Measurements from ENCODE around the gene KIF1A. TPM values are rescaled to one million over a fixed set of nuclear protein-coding genes. Genes with fewer than 3 reads are reported as not detected.

KIF1A gene
- total and polyA plus RNA-seq, 10 of the 15 experiments (the other 5 are each of a cell fraction or from before 2014, with no cell fraction given): 0.04 to 0.95 (median 0.06) TPM; not detected in 5

DNA sequence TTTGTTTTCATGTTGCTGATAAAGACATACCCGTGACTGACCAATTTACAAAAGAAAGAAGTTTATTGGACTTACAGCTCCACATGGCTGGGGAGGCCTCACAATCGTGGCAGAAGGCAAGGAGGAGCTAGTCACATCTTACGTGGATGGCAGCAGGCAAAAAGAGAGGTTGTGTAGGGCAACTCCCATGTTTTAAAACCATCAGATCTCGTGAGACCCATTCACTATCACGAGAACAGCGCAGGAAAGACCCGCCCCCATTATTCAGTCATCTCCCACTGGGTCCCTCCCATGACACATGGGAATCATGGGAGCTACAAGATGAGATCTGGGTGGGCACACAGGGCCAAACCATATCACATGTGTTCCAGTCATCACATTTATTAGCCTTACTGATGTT lies 111.6 kb downstream of the KIF1A start:
- in situ Hi-C loops (cut with MboI) (no loop called here), intact Hi-C loops (cut with micrococcal nuclease; ENCODE audit: unreplicated experiment) (loop anchor here (10.0 kb wide), 1 partner anchor 194 kb away; no protein-coding TSS in a partner anchor)
- Histone ChIP-seq H3K4me1 (ENCODE audit: control insufficient read depth, insufficient read depth, low read length) (no peaks in the 10 kb centered on the region), H3K9me3 (replicated peaks; ENCODE audit: control insufficient read depth, insufficient read depth, low read length) (no peaks in the 10 kb centered on the region), H3K79me2 (ENCODE audit: control insufficient read depth, insufficient read depth, low read length) (no peaks in the 10 kb centered on the region), H3K27me3 (replicated peaks in 1 of 2; ENCODE audit: control insufficient read depth in 2 of 2, insufficient read depth in 2 of 2, low read length in 1 of 2) (peaks cover 0 to 2% of the 10 kb centered on the region in 2 experiments; a peak in 2 of 4 replicates), H3K27ac (ENCODE audit: control insufficient read depth, insufficient read depth) (no peak overlapping the region), H4K20me1 (ENCODE audit: control insufficient read depth, insufficient read depth) (no peaks in the 10 kb centered on the region), H3K4me3 (no peak overlapping the region), H2AFZ (ENCODE audit: control insufficient read depth, low read depth, low read length) (no peak overlapping the region), H3K4me2 (ENCODE audit: control insufficient read depth, insufficient read depth) (no peak overlapping the region), H3K36me3 (ENCODE audit: control insufficient read depth in 2 of 2, insufficient read depth in 2 of 2, low read length in 1 of 2) (no peaks in the 10 kb centered on the region), H3K9ac (ENCODE audit: control insufficient read depth, insufficient read depth, low read length) (no peak overlapping the region)
- ChIA-PET CTCF (interaction anchor here (2.7 kb wide), 1 partner anchor 194 kb away, joined by 11 read pairs; no protein-coding TSS in a partner anchor), POLR2A (no interaction called here), RAD21 (ENCODE audit: unreplicated experiment) (no interaction called here), SMC1A (ENCODE audit: uncharacterized antibody, unreplicated experiment) (no interaction called here)
- DNase-seq (ENCODE audit: low read depth, low spot score): no peak
- TF ChIP-seq ZNF384 (IDR thresholded peaks at IDR 0.05; ENCODE audit: borderline replicate concordance, low read depth, low read length): no peak
- TF ChIP-seq, protein P1, sequence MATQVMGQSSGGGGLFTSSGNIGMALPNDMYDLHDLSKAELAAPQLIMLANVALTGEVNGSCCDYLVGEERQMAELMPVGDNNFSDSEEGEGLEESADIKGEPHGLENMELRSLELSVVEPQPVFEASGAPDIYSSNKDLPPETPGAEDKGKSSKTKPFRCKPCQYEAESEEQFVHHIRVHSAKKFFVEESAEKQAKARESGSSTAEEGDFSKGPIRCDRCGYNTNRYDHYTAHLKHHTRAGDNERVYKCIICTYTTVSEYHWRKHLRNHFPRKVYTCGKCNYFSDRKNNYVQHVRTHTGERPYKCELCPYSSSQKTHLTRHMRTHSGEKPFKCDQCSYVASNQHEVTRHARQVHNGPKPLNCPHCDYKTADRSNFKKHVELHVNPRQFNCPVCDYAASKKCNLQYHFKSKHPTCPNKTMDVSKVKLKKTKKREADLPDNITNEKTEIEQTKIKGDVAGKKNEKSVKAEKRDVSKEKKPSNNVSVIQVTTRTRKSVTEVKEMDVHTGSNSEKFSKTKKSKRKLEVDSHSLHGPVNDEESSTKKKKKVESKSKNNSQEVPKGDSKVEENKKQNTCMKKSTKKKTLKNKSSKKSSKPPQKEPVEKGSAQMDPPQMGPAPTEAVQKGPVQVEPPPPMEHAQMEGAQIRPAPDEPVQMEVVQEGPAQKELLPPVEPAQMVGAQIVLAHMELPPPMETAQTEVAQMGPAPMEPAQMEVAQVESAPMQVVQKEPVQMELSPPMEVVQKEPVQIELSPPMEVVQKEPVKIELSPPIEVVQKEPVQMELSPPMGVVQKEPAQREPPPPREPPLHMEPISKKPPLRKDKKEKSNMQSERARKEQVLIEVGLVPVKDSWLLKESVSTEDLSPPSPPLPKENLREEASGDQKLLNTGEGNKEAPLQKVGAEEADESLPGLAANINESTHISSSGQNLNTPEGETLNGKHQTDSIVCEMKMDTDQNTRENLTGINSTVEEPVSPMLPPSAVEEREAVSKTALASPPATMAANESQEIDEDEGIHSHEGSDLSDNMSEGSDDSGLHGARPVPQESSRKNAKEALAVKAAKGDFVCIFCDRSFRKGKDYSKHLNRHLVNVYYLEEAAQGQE (IDR thresholded peaks at IDR 0.05; ENCODE audit: low read depth, low read length): no peak
- TF ChIP-seq BCL11A (IDR thresholded peaks at IDR 0.05; ENCODE audit: low read depth, low read length): no peak
- TF ChIP-seq, protein P2, sequence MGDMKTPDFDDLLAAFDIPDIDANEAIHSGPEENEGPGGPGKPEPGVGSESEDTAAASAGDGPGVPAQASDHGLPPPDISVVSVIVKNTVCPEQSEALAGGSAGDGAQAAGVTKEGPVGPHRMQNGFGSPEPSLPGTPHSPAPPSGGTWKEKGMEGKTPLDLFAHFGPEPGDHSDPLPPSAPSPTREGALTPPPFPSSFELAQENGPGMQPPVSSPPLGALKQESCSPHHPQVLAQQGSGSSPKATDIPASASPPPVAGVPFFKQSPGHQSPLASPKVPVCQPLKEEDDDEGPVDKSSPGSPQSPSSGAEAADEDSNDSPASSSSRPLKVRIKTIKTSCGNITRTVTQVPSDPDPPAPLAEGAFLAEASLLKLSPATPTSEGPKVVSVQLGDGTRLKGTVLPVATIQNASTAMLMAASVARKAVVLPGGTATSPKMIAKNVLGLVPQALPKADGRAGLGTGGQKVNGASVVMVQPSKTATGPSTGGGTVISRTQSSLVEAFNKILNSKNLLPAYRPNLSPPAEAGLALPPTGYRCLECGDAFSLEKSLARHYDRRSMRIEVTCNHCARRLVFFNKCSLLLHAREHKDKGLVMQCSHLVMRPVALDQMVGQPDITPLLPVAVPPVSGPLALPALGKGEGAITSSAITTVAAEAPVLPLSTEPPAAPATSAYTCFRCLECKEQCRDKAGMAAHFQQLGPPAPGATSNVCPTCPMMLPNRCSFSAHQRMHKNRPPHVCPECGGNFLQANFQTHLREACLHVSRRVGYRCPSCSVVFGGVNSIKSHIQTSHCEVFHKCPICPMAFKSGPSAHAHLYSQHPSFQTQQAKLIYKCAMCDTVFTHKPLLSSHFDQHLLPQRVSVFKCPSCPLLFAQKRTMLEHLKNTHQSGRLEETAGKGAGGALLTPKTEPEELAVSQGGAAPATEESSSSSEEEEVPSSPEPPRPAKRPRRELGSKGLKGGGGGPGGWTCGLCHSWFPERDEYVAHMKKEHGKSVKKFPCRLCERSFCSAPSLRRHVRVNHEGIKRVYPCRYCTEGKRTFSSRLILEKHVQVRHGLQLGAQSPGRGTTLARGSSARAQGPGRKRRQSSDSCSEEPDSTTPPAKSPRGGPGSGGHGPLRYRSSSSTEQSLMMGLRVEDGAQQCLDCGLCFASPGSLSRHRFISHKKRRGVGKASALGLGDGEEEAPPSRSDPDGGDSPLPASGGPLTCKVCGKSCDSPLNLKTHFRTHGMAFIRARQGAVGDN (IDR thresholded peaks at IDR 0.05): no peak
- TF ChIP-seq SIN3A (IDR thresholded peaks at IDR 0.05; ENCODE audit: low read depth, low read length): no peak
- TF ChIP-seq MYC (IDR thresholded peaks at IDR 0.05; ENCODE audit: insufficient read depth, insufficient read length, insufficient replicate concordance, low read length, severe bottlenecking): no peak
- TF ChIP-seq RAD21 (IDR thresholded peaks at IDR 0.05; ENCODE audit: insufficient read depth, low read depth, low read length): no peak
- no peak for TF ChIP-seq BHLHE40 (IDR thresholded peaks at IDR 0.05; ENCODE audit: borderline replicate concordance in 1 of 2, low read depth in 2 of 2, low read length in 1 of 2)
- TF ChIP-seq HDGF (IDR thresholded peaks at IDR 0.05): no peak
- TF ChIP-seq, protein P3, sequence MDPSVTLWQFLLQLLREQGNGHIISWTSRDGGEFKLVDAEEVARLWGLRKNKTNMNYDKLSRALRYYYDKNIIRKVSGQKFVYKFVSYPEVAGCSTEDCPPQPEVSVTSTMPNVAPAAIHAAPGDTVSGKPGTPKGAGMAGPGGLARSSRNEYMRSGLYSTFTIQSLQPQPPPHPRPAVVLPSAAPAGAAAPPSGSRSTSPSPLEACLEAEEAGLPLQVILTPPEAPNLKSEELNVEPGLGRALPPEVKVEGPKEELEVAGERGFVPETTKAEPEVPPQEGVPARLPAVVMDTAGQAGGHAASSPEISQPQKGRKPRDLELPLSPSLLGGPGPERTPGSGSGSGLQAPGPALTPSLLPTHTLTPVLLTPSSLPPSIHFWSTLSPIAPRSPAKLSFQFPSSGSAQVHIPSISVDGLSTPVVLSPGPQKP (IDR thresholded peaks at IDR 0.05; ENCODE audit: low read depth, low read length): no peak
- WGBS (ENCODE audit: insufficient coverage, insufficient replicate concordance, low lambda C conversion rate, missing lambda C conversion rate): 5% methylated on average over 7 of the region's 7 CpGs
- no peak for ATAC-seq
- no TSS peak for BruUV-seq (replicated peaks)
- FAIRE-seq: no peak
